Measurements from ENCODE around the gene AICDA. TPM values are rescaled to one million over a fixed set of nuclear protein-coding genes. Genes with fewer than 3 reads are reported as not detected.

AICDA gene
- 0.05 to 0.13 TPM (median 0.11 TPM) in 4 of 5 replicates, not detected in the other for total RNA-seq (2022; extraction: Qiagen RNA extraction)

DNA sequence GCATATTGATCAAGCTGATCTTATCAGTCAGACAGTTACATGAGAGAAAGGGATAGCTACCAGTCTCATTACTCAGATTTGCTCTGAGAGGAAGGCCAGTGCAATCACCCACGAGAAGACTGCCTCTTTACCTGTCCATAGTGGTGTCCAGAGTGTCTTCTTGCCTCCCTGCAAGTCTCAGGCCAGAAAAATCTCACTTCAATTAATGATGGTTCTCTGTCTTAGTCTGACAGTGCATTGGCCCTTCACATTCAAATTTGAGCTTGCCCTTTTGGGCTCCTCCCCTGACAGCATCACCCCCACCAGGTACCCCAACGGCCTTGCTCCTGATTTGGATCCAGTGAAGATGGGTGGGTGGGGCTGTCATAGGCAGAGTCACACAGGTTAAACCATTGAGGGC, at the start of gene AICDA:
TSS of gene AICDA (minus strand) at position 231 of the 400 bp plus-strand sequence. CDS start at position 139, 92 bp downstream.

Other genes with a start within 250 kb of the AICDA start
- not detected in 5 replicates for gene CLEC6A, start 156.9 kb downstream of the AICDA start, total RNA-seq (2022; extraction: Qiagen RNA extraction)
- gene CLEC4D, start 99.4 kb downstream of the AICDA start, total RNA-seq (2022; extraction: Qiagen RNA extraction) = not detected in 5 replicates
- gene CLEC4E, start 72.0 kb downstream of the AICDA start, total RNA-seq (2022; extraction: Qiagen RNA extraction) = 0.27 to 0.47 TPM (median 0.36 TPM) in 4 of 5 replicates, not detected in the other
- gene MFAP5, start 50.0 kb upstream of the AICDA start, total RNA-seq (2022; extraction: Qiagen RNA extraction) = 0.09 to 0.25 TPM (median 0.14 TPM) in 3 of 5 replicates, not detected in the others
- 15.1 to 17.9 TPM (median 17.3 TPM) in 5 replicates for gene RIMKLB, start 85.1 kb upstream of the AICDA start, total RNA-seq (2022; extraction: Qiagen RNA extraction)
- not detected in 5 replicates for gene A2ML1, start 209.8 kb upstream of the AICDA start, total RNA-seq (2022; extraction: Qiagen RNA extraction)

All from A549 treated with CORT108297 at 1 μM for 4 hours (cell line).